Astrocyte (in vitro differentiated cells and primary cell): ENCODE data around the gene HEATR5A. TPM values are rescaled to one million over a fixed set of nuclear protein-coding genes. Genes with fewer than 3 reads are reported as not detected.

ENCODE experiments used
- DNase-seq: peaks from one replicate; pipeline ENCODE4 v3.0.0-alpha.2; 2010; ENCODE audit warnings: low read depth
- FAIRE-seq: peaks from 2 replicates; lab custom pipeline; 2011; peaks lifted over from hg19 to GRCh38; lab: Jason Lieb, UNC
- H2AFZ ChIP-seq: 2 replicates; pipeline ENCODE4 v1.6.0; 2012; ENCODE audit warnings: low read depth, low read length, inconsistent platforms
- H3K27ac ChIP-seq: 2 replicates; pipeline ENCODE4 v1.5.1; 2011; ENCODE audit warnings: low read depth, low read length, inconsistent platforms
- H3K27me3 ChIP-seq: 2 replicates; pipeline ENCODE4 v1.6.0; 2011; ENCODE audit warnings: low read length, inconsistent platforms; ENCODE audit not compliant: insufficient read depth
- H3K36me3 ChIP-seq: 2 replicates; pipeline ENCODE4 v1.5.1; 2011; ENCODE audit warnings: low read length, inconsistent platforms; ENCODE audit not compliant: insufficient read depth
- H3K4me1 ChIP-seq: 2 replicates; pipeline ENCODE4 v1.5.1; 2011; ENCODE audit warnings: low read length, inconsistent platforms; ENCODE audit not compliant: insufficient read depth
- H3K4me2 ChIP-seq: 2 replicates; pipeline ENCODE4 v1.6.0; 2012; ENCODE audit warnings: low read length, inconsistent platforms
- H3K4me3 ChIP-seq: 2 replicates; pipeline ENCODE4 v1.5.1; 2011; ENCODE audit warnings: low read depth, mild to moderate bottlenecking, low read length, inconsistent platforms; ENCODE audit not compliant: insufficient read depth
- H3K79me2 ChIP-seq: 2 replicates; pipeline ENCODE4 v1.6.0; 2012; ENCODE audit warnings: mild to moderate bottlenecking, low read length, inconsistent platforms; ENCODE audit not compliant: insufficient read depth
- H3K9ac ChIP-seq: 2 replicates; pipeline ENCODE4 v1.6.0; 2012; ENCODE audit warnings: mild to moderate bottlenecking, low read length, inconsistent platforms
- H3K9me3 ChIP-seq: 2 replicates; pipeline ENCODE4 v1.5.1; 2012; ENCODE audit warnings: low read depth, mild to moderate bottlenecking, low read length, inconsistent platforms; ENCODE audit not compliant: insufficient read depth
- H4K20me1 ChIP-seq: 2 replicates; pipeline ENCODE4 v1.6.0; 2012; ENCODE audit warnings: low read length, inconsistent platforms; ENCODE audit not compliant: insufficient read depth
- H3K27ac Mint-ChIP-seq: one replicate; pipeline ENCODE4 v1.8.0; 2021; ENCODE audit warnings: mild to moderate bottlenecking, mixed read lengths; ENCODE audit not compliant: unreplicated experiment
- H3K27me3 Mint-ChIP-seq: one replicate; pipeline ENCODE4 v1.8.0; 2021; ENCODE audit warnings: low read depth, mixed read lengths; ENCODE audit not compliant: unreplicated experiment
- H3K36me3 Mint-ChIP-seq: one replicate; pipeline ENCODE4 v1.8.0; 2021; ENCODE audit warnings: low read depth, mixed read lengths; ENCODE audit not compliant: unreplicated experiment
- H3K4me1 Mint-ChIP-seq: one replicate; pipeline ENCODE4 v1.8.0; 2021; ENCODE audit warnings: low read depth, mixed read lengths; ENCODE audit not compliant: unreplicated experiment
- H3K4me3 Mint-ChIP-seq: one replicate; pipeline ENCODE4 v1.8.0; 2021; ENCODE audit warnings: mild to moderate bottlenecking, moderate library complexity, mixed read lengths; ENCODE audit not compliant: unreplicated experiment
- H3K9me3 Mint-ChIP-seq: one replicate; pipeline ENCODE4 v1.8.0; 2021; ENCODE audit warnings: mild to moderate bottlenecking, mixed read lengths; ENCODE audit not compliant: unreplicated experiment
- CTCF ChIP-seq: IDR thresholded peaks from 2 replicates; pipeline ENCODE4 v1.5.1; 2011; ENCODE audit warnings: low read depth, mild to moderate bottlenecking, inconsistent platforms, low read length, moderate library complexity; ENCODE audit not compliant: insufficient read depth
- EZH2 ChIP-seq: IDR thresholded peaks from 2 replicates; pipeline ENCODE4 v1.6.1; 2012; ENCODE audit warnings: mild to moderate bottlenecking, low read length, inconsistent platforms; ENCODE audit not compliant: insufficient read depth
- total RNA-seq: library from RNA; stranded (reverse); gene quantifications from 2 replicates; pipeline ENCODE4 v1.2.1, GENCODE V29; 2021

Gene HEATR5A
- total RNA-seq, 1 donor from 2014 or later: 50.7 TPM

GRCh38 chr14:31268216-31268615, 152.1 kb downstream of the HEATR5A start:
- no peak overlapping the region for H2AFZ ChIP-seq
- no peaks in the 10 kb centered on the region for H3K79me2 ChIP-seq
- no peak for TF ChIP-seq CTCF
- no peak for TF ChIP-seq EZH2
- Mint-ChIP-seq H3K36me3 (no peaks in the 10 kb centered on the region), H3K4me1 (peaks cover 9% of the 10 kb centered on the region), H3K27me3 (no peaks in the 10 kb centered on the region), H3K4me3 (no peak overlapping the region), H3K9me3 (peaks cover 10% of the 10 kb centered on the region), H3K27ac (no peak overlapping the region)
- peaks cover 11% of the 10 kb centered on the region for H3K4me1 ChIP-seq
- H3K27me3 ChIP-seq: no peaks in the 10 kb centered on the region
- H3K9me3 ChIP-seq: peaks cover 6% of the 10 kb centered on the region
- no peak for DNase-seq
- FAIRE-seq: no peak
- H4K20me1 ChIP-seq: no peaks in the 10 kb centered on the region
- H3K4me3 ChIP-seq: no peak overlapping the region
- no peak overlapping the region for H3K4me2 ChIP-seq
- no peak overlapping the region for H3K27ac ChIP-seq
- H3K36me3 ChIP-seq: no peaks in the 10 kb centered on the region
- H3K9ac ChIP-seq: no peak overlapping the region

DNA sequence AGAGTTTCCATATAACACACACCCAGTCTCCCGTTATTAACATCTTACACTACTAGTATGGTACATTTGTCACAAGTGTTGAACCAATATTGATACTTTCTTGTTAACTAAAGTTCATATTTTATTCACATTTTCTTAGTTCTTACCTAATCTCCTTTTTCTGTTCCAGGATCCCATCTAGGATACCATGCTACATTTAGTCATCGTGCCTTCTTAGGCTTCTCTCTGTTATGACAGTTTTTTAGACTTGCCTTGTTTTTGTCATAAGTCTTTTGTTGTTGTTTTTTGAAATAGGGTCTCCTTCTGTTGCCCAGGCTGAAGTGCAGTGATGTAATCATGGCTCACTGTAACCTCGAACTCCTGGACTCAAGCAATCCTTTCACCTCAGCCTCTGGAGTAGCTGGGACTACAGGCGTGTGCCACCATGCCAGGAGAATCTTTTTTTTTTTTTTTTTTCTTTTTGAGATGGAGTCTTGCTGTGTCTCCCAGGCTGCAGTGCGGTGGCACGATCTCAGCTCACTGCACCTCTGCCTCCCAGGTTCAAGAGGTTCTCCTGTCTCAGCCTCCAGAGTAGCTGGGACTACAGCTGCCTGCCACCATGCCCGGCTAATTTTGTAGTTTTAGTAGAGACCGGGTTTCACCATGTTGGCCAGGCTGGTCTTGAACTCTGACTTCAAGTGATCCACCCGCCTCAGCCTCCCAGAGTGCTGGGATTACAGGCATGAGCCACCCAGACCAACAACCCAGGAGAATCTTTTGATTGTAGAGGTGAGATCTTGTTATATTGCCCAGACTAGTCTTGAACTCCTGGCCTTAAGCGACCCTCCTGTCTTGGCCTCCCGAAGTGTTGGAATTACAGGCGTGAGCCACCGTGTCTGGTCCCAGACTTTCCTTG, 153.7 kb downstream of the HEATR5A start:
- Histone ChIP-seq H3K4me1 (peaks cover 21% of the 10 kb centered on the region), H3K36me3 (no peaks in the 10 kb centered on the region), H2AFZ (no peak overlapping the region), H3K27me3 (no peaks in the 10 kb centered on the region), H3K4me3 (no peak overlapping the region), H4K20me1 (no peaks in the 10 kb centered on the region), H3K9ac (no peak overlapping the region), H3K4me2 (no peak overlapping the region), H3K27ac (no peak overlapping the region), H3K9me3 (peaks cover 6% of the 10 kb centered on the region), H3K79me2 (no peaks in the 10 kb centered on the region)
- FAIRE-seq (no peak), DNase-seq (no peak)
- Mint-ChIP-seq H3K9me3 (peaks cover 6% of the 10 kb centered on the region), H3K4me3 (no peak overlapping the region), H3K36me3 (no peaks in the 10 kb centered on the region), H3K27ac (no peak overlapping the region), H3K4me1 (peaks cover 13% of the 10 kb centered on the region), H3K27me3 (no peaks in the 10 kb centered on the region)
- no peak for TF ChIP-seq EZH2
- no peak for TF ChIP-seq CTCF
